ENCODE results near the gene KLLN.
"Not testable (repeated sequence)": the region's sequence is repeated elsewhere in the genome, so short reads cannot be mapped to it uniquely, and the experiment has no call there.

Gene KLLN

DNA sequence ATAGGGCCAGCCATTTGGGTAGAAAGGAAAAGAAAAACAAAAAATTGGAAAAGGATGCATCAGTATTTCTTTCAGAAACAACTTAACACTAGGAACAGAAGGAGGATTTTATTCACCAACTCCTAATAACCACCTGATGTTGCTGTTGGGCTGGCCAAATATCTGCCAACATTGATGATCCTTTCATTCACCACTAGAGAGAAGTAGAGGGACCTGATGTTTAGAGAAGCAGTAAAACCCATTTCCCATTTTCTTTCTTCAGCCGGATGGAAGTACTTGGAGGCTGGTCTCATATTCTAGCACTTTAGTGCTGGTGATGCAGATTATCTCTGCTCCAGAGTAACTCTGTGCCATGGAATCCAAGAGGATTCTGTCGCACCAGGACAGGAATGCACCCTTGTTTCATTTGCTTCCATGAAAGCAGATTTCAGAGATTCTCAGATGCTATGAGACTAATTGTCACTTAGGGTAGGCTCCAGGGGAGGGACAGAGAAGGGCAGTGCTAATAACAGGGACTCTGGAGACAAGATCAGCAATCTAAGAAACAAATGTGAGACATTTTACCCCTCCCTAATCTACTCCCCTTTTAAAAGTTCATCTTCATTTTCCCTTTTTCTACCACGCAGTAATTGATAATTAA is 3.1 kb downstream of the KLLN start:
- no peaks in the 10 kb centered on the region for H3K9me3 ChIP-seq (ENCODE audit: control insufficient read depth in 5 of 5, low read length in 5 of 5)
- H3K27ac ChIP-seq (ENCODE audit: low read depth, low read length), result peak overlapping the region; percentile 91
- H3K4me1 ChIP-seq (ENCODE audit: control insufficient read depth in 5 of 5, insufficient read depth in 5 of 5, low read length in 5 of 5), result peaks cover 0 to 28% (median 23%) of the 10 kb centered on the region in 5 donors
- no peak overlapping the region for H3K9ac ChIP-seq (ENCODE audit: low read length in 5 of 5)
- no peaks in the 10 kb centered on the region for H3K36me3 ChIP-seq (ENCODE audit: control insufficient read depth in 5 of 5, insufficient read depth in 5 of 5, low read length in 5 of 5)
- H3K4me3 ChIP-seq (ENCODE audit: low read depth in 1 of 5, low read length in 5 of 5), result no peak overlapping the region
- H3K27me3 ChIP-seq (ENCODE audit: control insufficient read depth in 5 of 5, insufficient read depth in 4 of 5, low read length in 5 of 5), result no peaks in the 10 kb centered on the region

GRCh38 chr10:87855665-87856064 is 7.7 kb downstream of the KLLN start:
- H3K27ac ChIP-seq (ENCODE audit: low read depth, low read length); H3K27me3 ChIP-seq (ENCODE audit: control insufficient read depth in 5 of 5, insufficient read depth in 4 of 5, low read length in 5 of 5); H3K9ac ChIP-seq (ENCODE audit: low read length in 5 of 5); H3K4me3 ChIP-seq (ENCODE audit: low read depth in 1 of 5, low read length in 5 of 5); H3K9me3 ChIP-seq (ENCODE audit: control insufficient read depth in 5 of 5, low read length in 5 of 5); H3K36me3 ChIP-seq (ENCODE audit: control insufficient read depth in 5 of 5, insufficient read depth in 5 of 5, low read length in 5 of 5): not testable (repeated sequence)
- H3K4me1 ChIP-seq (ENCODE audit: control insufficient read depth in 5 of 5, insufficient read depth in 5 of 5, low read length in 5 of 5), result peaks cover 0 to 11% (median 4%) of the 10 kb centered on the region in 5 donors

DNA sequence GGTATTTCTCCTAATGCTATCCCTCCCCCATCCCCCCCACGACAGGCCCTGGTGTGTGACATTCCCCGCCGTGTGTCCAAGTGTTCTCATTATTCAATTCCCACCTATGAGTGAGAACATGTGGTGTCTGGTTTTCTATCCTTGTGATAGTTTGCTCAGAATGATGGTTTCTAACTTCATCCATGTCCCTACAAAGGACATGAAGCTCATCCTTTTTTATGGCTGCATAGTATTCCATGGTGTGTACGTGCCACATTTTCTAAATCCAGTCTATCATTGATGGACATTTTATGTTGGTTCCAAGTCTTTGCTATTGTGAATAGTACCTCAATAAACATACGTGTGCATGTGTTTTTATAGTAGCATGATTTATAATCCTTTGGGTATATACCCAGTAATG is 8.1 kb downstream of the KLLN start:
- H3K27me3 ChIP-seq (ENCODE audit: control insufficient read depth in 5 of 5, insufficient read depth in 4 of 5, low read length in 5 of 5); H3K4me3 ChIP-seq (ENCODE audit: low read depth in 1 of 5, low read length in 5 of 5); H3K36me3 ChIP-seq (ENCODE audit: control insufficient read depth in 5 of 5, insufficient read depth in 5 of 5, low read length in 5 of 5); H3K9me3 ChIP-seq (ENCODE audit: control insufficient read depth in 5 of 5, low read length in 5 of 5); H3K27ac ChIP-seq (ENCODE audit: low read depth, low read length); H3K4me1 ChIP-seq (ENCODE audit: control insufficient read depth in 5 of 5, insufficient read depth in 5 of 5, low read length in 5 of 5); H3K9ac ChIP-seq (ENCODE audit: low read length in 5 of 5): not testable (repeated sequence)

GRCh38 chr10:87852089-87852488 is 11.2 kb downstream of the KLLN start:
- no peak overlapping the region for H3K27ac ChIP-seq (ENCODE audit: low read depth, low read length)
- no peaks in the 10 kb centered on the region for H3K9me3 ChIP-seq (ENCODE audit: control insufficient read depth in 5 of 5, low read length in 5 of 5)
- H3K9ac ChIP-seq (ENCODE audit: low read length in 5 of 5), result no peak overlapping the region
- peaks cover 0 to 9% (median 0%) of the 10 kb centered on the region in 5 donors for H3K4me1 ChIP-seq (ENCODE audit: control insufficient read depth in 5 of 5, insufficient read depth in 5 of 5, low read length in 5 of 5)
- H3K36me3 ChIP-seq (ENCODE audit: control insufficient read depth in 5 of 5, insufficient read depth in 5 of 5, low read length in 5 of 5), result no peaks in the 10 kb centered on the region
- no peaks in the 10 kb centered on the region for H3K27me3 ChIP-seq (ENCODE audit: control insufficient read depth in 5 of 5, insufficient read depth in 4 of 5, low read length in 5 of 5)
- H3K4me3 ChIP-seq (ENCODE audit: low read depth in 1 of 5, low read length in 5 of 5), result no peak overlapping the region

DNA sequence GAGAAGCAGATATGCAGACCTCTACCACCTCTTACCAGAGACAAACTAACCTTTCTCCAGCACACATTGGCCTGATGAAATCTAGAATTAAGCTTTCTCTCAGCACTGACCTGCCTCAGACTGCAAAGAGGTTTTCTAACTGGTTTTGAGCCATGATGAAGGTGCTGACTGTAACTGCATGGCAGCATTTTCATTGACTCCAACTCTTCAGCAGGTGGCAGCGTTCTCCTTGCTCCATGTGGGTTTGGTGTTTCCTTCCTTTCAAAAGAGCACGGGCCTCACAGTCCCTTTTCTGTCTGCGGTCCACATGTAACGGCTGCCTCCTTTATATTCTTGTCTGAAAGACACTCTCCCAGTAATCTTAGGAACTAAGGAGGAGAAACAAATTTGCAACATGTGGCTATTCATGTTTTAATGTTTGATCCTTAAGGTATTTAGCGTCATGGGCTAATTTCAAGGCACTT is 12.6 kb downstream of the KLLN start:
- no peaks in the 10 kb centered on the region for H3K27me3 ChIP-seq (ENCODE audit: control insufficient read depth in 5 of 5, insufficient read depth in 4 of 5, low read length in 5 of 5)
- H3K4me1 ChIP-seq (ENCODE audit: control insufficient read depth in 5 of 5, insufficient read depth in 5 of 5, low read length in 5 of 5), result peaks cover 0 to 9% (median 0%) of the 10 kb centered on the region in 5 donors
- H3K9me3 ChIP-seq (ENCODE audit: control insufficient read depth in 5 of 5, low read length in 5 of 5), result no peaks in the 10 kb centered on the region
- peak overlapping the region in 2 of 5 donors; percentile 10 for H3K9ac ChIP-seq (ENCODE audit: low read length in 5 of 5)
- no peak overlapping the region for H3K4me3 ChIP-seq (ENCODE audit: low read depth in 1 of 5, low read length in 5 of 5)
- H3K36me3 ChIP-seq (ENCODE audit: control insufficient read depth in 5 of 5, insufficient read depth in 5 of 5, low read length in 5 of 5), result no peaks in the 10 kb centered on the region
- H3K27ac ChIP-seq (ENCODE audit: low read depth, low read length), result no peak overlapping the region

DNA sequence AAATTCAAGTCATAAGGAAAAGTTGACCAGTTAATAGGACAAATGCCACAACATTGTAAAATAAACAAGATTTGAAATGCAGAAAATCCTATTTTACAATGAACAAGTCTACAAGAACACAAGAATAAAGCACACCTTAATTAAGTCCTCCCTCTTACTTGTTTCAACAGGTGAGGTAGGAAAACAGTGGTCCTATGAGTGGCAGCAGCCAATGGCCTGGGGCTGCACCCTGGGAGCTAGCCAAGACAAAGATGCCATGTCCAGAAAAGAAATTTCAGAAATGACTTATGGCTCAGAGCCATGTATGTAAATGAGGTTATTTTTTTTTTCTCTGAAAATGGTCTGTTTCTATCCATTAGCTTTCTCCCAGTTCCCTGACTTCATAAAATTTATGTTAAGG is 14.3 kb downstream of the KLLN start:
- no peaks in the 10 kb centered on the region for H3K36me3 ChIP-seq (ENCODE audit: control insufficient read depth in 5 of 5, insufficient read depth in 5 of 5, low read length in 5 of 5)
- no peak overlapping the region for H3K4me3 ChIP-seq (ENCODE audit: low read depth in 1 of 5, low read length in 5 of 5)
- H3K4me1 ChIP-seq (ENCODE audit: control insufficient read depth in 5 of 5, insufficient read depth in 5 of 5, low read length in 5 of 5), result peaks cover 0 to 9% (median 0%) of the 10 kb centered on the region in 5 donors
- H3K9me3 ChIP-seq (ENCODE audit: control insufficient read depth in 5 of 5, low read length in 5 of 5), result no peaks in the 10 kb centered on the region
- no peak overlapping the region for H3K9ac ChIP-seq (ENCODE audit: low read length in 5 of 5)
- no peak overlapping the region for H3K27ac ChIP-seq (ENCODE audit: low read depth, low read length)
- H3K27me3 ChIP-seq (ENCODE audit: control insufficient read depth in 5 of 5, insufficient read depth in 4 of 5, low read length in 5 of 5), result no peaks in the 10 kb centered on the region

- no peaks in the 10 kb centered on the region for H3K9me3 ChIP-seq (ENCODE audit: control insufficient read depth in 5 of 5, low read length in 5 of 5)
- H3K27me3 ChIP-seq (ENCODE audit: control insufficient read depth in 5 of 5, insufficient read depth in 4 of 5, low read length in 5 of 5), result no peaks in the 10 kb centered on the region
- no peak overlapping the region for H3K27ac ChIP-seq (ENCODE audit: low read depth, low read length)
- peaks cover 0 to 9% (median 0%) of the 10 kb centered on the region in 5 donors for H3K4me1 ChIP-seq (ENCODE audit: control insufficient read depth in 5 of 5, insufficient read depth in 5 of 5, low read length in 5 of 5)
- H3K9ac ChIP-seq (ENCODE audit: low read length in 5 of 5), result no peak overlapping the region
- no peak overlapping the region for H3K4me3 ChIP-seq (ENCODE audit: low read depth in 1 of 5, low read length in 5 of 5)
- H3K36me3 ChIP-seq (ENCODE audit: control insufficient read depth in 5 of 5, insufficient read depth in 5 of 5, low read length in 5 of 5), result no peaks in the 10 kb centered on the region
Measured at GRCh38 chr10:87847550-87847949, 15.8 kb downstream of the KLLN start.

- H3K9me3 ChIP-seq (ENCODE audit: control insufficient read depth in 5 of 5, low read length in 5 of 5); H3K9ac ChIP-seq (ENCODE audit: low read length in 5 of 5); H3K4me3 ChIP-seq (ENCODE audit: low read depth in 1 of 5, low read length in 5 of 5); H3K36me3 ChIP-seq (ENCODE audit: control insufficient read depth in 5 of 5, insufficient read depth in 5 of 5, low read length in 5 of 5); H3K4me1 ChIP-seq (ENCODE audit: control insufficient read depth in 5 of 5, insufficient read depth in 5 of 5, low read length in 5 of 5); H3K27me3 ChIP-seq (ENCODE audit: control insufficient read depth in 5 of 5, insufficient read depth in 4 of 5, low read length in 5 of 5); H3K27ac ChIP-seq (ENCODE audit: low read depth, low read length): not testable (repeated sequence)
Measured at GRCh38 chr10:87846711-87847110, 16.6 kb downstream of the KLLN start.

GRCh38 chr10:87846023-87846422 is 17.3 kb downstream of the KLLN start:
- Histone ChIP-seq H3K4me1 (ENCODE audit: control insufficient read depth in 5 of 5, insufficient read depth in 5 of 5, low read length in 5 of 5) (peaks cover 0 to 8% (median 0%) of the 10 kb centered on the region in 5 donors), H3K4me3 (ENCODE audit: low read depth in 1 of 5, low read length in 5 of 5) (no peak overlapping the region), H3K9ac (ENCODE audit: low read length in 5 of 5) (no peak overlapping the region), H3K27ac (ENCODE audit: low read depth, low read length) (no peak overlapping the region), H3K36me3 (ENCODE audit: control insufficient read depth in 5 of 5, insufficient read depth in 5 of 5, low read length in 5 of 5) (no peaks in the 10 kb centered on the region), H3K27me3 (ENCODE audit: control insufficient read depth in 5 of 5, insufficient read depth in 4 of 5, low read length in 5 of 5) (no peaks in the 10 kb centered on the region), H3K9me3 (ENCODE audit: control insufficient read depth in 5 of 5, low read length in 5 of 5) (no peaks in the 10 kb centered on the region)

DNA sequence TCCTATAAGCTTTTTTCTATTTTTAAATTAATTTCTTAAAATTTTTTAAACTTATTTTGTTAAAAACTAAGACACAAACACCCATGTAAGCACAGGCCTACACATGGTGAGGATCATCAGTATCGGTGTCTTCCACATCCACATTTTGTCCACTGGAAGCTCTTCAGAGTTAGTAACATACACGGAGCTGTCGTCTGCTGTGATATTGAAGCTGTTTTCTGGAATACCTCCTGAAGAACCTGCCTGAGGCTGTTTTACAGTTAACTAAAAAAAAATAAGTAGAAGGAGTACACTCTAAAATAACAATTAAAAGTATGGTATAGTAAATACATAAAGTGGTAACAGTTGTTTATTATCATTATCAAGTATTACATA is 17.7 kb downstream of the KLLN start:
- no peak overlapping the region for H3K4me3 ChIP-seq (ENCODE audit: low read depth in 1 of 5, low read length in 5 of 5)
- no peak overlapping the region for H3K9ac ChIP-seq (ENCODE audit: low read length in 5 of 5)
- no peaks in the 10 kb centered on the region for H3K36me3 ChIP-seq (ENCODE audit: control insufficient read depth in 5 of 5, insufficient read depth in 5 of 5, low read length in 5 of 5)
- no peaks in the 10 kb centered on the region for H3K9me3 ChIP-seq (ENCODE audit: control insufficient read depth in 5 of 5, low read length in 5 of 5)
- peaks cover 0 to 4% (median 0%) of the 10 kb centered on the region in 5 donors for H3K4me1 ChIP-seq (ENCODE audit: control insufficient read depth in 5 of 5, insufficient read depth in 5 of 5, low read length in 5 of 5)
- no peaks in the 10 kb centered on the region for H3K27me3 ChIP-seq (ENCODE audit: control insufficient read depth in 5 of 5, insufficient read depth in 4 of 5, low read length in 5 of 5)
- H3K27ac ChIP-seq (ENCODE audit: low read depth, low read length), result no peak overlapping the region
